GM19463 (cell line): ENCODE data around the gene AGAP2.

Experiments used
- ATAC-seq: cut with Tn5 transposase; IDR thresholded peaks from one replicate; pipeline ENCODE4 v1.9.1; 2021; ENCODE audit warnings: mild to moderate bottlenecking, moderate library complexity; ENCODE audit not compliant: unreplicated experiment

AGAP2 gene

DNA sequence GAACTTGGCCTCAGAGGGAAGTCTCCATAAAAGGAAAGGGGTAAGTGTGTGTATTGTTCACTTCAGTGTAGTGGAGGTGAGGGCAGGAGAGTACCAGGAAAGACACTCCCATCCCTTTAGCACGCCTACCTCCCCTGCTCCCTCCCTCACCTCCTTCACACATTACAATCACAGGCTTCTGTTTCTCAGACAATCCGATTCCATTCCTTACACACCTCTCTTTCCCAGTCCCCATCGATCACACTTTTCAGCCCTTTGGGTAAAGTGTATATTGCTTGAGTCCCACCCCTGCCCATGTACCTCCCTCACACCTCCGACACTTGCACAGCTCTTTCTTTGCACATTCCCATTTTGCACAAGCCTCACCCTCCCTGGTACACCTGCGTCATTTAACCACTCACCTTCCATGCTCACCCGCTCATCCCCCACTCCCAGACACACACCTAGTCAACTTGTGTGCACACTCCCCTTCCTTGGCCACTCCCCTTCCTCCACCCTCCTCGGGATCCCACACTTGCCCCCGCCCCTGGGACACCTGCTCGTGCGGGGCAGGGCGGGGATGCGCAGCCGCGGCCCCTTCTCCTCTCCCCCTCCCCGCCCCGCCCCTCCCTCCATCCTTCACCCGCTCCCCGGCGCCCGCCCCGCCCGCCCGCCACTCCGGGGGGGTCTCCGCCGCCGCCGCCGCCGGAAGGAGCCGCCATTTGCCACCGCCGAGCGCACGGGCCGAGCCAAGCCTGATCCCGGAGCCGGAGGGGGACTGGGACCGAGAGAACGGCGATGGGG lies 16.1 kb upstream of the AGAP2 start, which contains the start of gene MARCHF9:
Gene MARCHF9 (plus strand): TSS at position 693 of the 783 bp plus-strand sequence. CDS start 426 bp downstream, outside the sequence.
- ATAC-seq = peak; percentile 40

DNA sequence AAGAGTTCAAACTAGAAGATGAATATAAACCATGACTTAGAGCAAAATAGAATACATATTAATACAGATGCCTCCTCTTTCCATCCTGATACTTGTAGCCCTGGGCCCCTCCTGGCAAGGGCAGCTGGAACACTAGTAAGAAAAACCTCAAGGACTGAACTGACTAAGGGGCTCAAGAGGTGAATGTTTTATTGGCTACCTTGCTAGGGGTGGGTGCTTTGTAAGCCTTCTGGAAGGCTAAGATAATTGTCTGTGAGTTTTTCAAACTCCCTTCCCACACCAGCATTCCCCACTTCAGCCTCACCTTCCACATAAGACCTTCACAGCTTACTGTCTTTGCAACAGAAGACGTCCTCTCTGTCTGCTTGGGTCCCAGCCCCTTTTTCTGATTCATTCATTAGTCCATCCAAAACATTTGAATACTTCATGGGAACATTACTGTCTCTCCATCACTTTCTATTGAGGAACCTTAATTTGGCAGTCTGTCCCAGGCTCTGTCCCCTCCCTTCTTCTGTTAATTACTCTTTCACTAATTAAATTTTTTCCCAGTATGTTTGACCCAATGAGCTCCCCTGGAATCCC lies 15.3 kb upstream of the AGAP2 start:
- no peak for ATAC-seq

GRCh38 chr12:57752668-57753000 lies 14.1 kb upstream of the AGAP2 start:
- no peak for ATAC-seq

- peak; percentile 60 for ATAC-seq
Measured at GRCh38 chr12:57751788-57752667, 13.5 kb upstream of the AGAP2 start, which contains the start of gene CDK4. TSS of gene CDK4 (minus strand) at chr12:57752310. CDS start at chr12:57751717, 593 bp downstream.

DNA sequence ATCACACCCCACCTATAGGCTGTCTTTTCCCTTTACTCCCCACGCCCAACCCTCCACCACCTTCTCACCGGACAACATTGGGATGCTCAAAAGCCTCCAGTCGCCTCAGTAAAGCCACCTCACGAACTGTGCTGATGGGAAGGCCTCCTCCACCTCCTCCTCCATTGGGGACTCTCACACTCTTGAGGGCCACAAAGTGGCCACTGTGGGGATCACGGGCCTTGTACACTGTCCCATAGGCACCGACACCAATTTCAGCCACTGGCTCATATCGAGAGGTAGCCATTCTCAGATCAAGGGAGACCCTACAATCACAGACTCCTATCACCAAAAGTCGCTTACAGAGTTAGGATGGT lies 12.9 kb upstream of the AGAP2 start:
- ATAC-seq = no peak

DNA sequence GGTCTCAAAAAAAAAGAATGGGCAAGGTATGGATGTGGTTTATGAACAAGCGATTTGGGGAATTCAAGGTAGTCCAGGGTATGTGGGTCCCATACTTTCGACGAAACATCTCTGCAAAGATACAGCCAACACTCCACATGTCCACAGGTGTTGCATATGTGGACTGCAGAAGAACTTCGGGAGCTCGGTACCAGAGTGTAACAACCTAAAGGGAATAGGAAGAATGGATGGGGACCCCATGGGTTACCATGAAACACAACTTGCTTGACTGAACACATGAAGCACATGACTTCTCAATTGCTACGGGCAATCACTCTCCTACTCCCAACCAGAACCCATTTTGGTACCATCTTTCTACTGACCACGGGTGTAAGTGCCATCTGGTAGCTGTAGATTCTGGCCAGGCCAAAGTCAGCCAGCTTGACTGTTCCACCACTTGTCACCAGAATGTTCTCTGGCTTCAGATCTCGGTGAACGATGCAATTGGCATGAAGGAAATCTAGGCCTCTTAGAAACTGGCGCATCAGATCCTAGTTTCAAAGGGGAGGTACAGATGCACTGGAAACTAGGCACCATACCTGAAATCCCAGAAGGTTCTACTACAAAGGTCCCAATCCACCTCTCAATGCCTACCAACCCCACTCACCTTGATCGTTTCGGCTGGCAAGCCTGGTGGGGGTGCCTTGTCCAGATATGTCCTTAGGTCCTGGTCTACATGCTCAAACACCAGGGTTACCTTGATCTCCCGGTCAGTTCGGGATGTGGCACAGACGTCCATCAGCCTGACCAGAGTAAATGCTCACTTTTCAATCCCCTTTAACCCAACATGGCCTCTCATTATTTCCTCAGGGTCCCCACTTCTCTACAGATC lies 12.3 kb upstream of the AGAP2 start:
- no peak for ATAC-seq

DNA sequence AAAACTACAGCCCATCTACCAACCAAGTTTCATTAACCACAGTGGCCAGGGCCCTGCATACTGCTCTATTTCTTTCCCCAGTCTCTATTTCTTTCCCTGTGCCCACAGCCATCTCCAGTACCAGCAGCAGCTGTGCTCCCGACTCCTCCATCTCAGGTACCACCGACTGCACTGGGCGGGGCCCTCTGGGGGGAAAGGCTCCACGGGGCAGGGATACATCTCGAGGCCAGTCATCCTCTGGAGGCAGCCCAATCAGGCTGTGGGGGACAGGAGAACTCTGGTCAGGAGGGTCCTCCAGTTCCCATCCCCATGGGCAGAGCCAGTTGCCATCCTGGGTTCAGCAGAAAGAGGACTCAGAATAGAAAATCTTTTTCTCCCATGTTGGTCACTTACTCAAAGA lies 10.5 kb upstream of the AGAP2 start:
- ATAC-seq = no peak

DNA sequence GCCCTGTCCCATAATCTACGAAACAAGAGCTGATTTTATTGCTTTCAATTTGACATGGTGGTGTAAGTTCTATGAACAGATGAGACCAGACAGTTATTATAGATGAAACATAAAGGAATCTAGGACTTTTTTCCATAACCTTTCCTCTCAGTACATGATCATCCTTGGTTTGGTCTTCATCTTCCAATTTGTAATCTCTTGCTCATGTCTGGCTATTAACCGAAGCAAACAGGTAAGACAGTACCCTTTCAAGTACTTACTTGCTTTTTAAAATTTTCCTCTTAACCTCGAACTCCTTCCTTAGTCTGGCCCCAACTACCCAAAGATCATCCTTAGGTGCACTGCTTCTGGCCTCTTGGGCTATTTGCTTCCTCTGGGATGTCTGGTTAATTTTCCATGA lies 7.5 kb upstream of the AGAP2 start:
- ATAC-seq = no peak

DNA sequence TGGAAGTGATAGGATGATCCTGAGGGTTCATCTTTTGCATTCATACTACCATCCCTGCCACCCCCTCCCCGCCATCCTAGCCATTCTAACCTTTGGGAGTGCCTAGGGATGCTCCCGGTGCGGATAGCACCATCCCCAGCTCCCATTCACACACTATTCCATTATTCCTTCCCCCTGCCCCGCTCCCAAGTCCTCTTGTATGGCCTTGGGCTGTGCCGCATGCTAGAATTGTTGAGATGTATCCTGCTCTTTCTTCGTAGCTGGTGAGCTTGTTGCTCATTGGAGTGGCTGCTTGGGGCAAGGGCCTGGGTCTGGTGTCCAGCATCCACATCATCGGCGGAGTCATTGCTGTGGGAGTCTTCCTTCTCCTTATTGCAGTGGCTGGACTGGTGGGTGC lies 6.9 kb upstream of the AGAP2 start:
- ATAC-seq = no peak

- ATAC-seq = peak; percentile 82
Measured at GRCh38 chr12:57744777-57745484, 6.4 kb upstream of the AGAP2 start, which contains the start of gene TSPAN31. TSS of gene TSPAN31 (plus strand) at chr12:57745039. CDS start at chr12:57745155, 116 bp downstream.

- peak; percentile 32 for ATAC-seq
Measured at GRCh38 chr12:57744194-57744776, 5.7 kb upstream of the AGAP2 start.

- no peak for ATAC-seq
Measured at GRCh38 chr12:57743769-57744168, 5.2 kb upstream of the AGAP2 start.

- ATAC-seq = peak; percentile 50
Measured at GRCh38 chr12:57741844-57742738, 3.5 kb upstream of the AGAP2 start.

GRCh38 chr12:57741413-57741789 lies 2.9 kb upstream of the AGAP2 start:
- no peak for ATAC-seq

- peak; percentile 39 for ATAC-seq
Measured at GRCh38 chr12:57740656-57741412, 2.3 kb upstream of the AGAP2 start.

GRCh38 chr12:57739914-57740538 lies 1.5 kb upstream of the AGAP2 start:
- ATAC-seq = no peak

GRCh38 chr12:57739387-57739786 lies 845 bp upstream of the AGAP2 start:
- no peak for ATAC-seq
